ENCODE results near the gene ASB1. TPM values are rescaled to one million over a fixed set of nuclear protein-coding genes. Genes with fewer than 3 reads are reported as not detected.
"Not testable (repeated sequence)": the region's sequence is repeated elsewhere in the genome, so short reads cannot be mapped to it uniquely, and the experiment has no call there.

ASB1 gene
- polyA plus RNA-seq, 4 donors, result 29.1 to 33.7 (median 30.4) TPM

- no peak for DNase-seq (ENCODE audit: low read depth in 4 of 4, low spot score in 2 of 4)
Observed at GRCh38 chr2:238403632-238404405, 22.9 kb upstream of the ASB1 start.

GRCh38 chr2:238404406-238405216 lies 22.1 kb upstream of the ASB1 start:
- no peak for DNase-seq (ENCODE audit: low read depth in 4 of 4, low spot score in 2 of 4)

GRCh38 chr2:238405217-238405555 lies 21.5 kb upstream of the ASB1 start:
- DNase-seq (ENCODE audit: low read depth in 4 of 4, low spot score in 2 of 4), result not testable (repeated sequence)

- no peak for DNase-seq (ENCODE audit: low read depth in 4 of 4, low spot score in 2 of 4)
Observed at GRCh38 chr2:238406221-238406997, 20.3 kb upstream of the ASB1 start.

- DNase-seq (ENCODE audit: low read depth in 4 of 4, low spot score in 2 of 4), result no peak
Observed at GRCh38 chr2:238406998-238407285, 19.8 kb upstream of the ASB1 start.

GRCh38 chr2:238407566-238407965 lies 19.2 kb upstream of the ASB1 start:
- no peak for DNase-seq (ENCODE audit: low read depth in 4 of 4, low spot score in 2 of 4)

GRCh38 chr2:238408615-238409340 lies 17.9 kb upstream of the ASB1 start:
- no peak for DNase-seq (ENCODE audit: low read depth in 4 of 4, low spot score in 2 of 4)

GRCh38 chr2:238409341-238410199 lies 17.2 kb upstream of the ASB1 start:
- no peak for DNase-seq (ENCODE audit: low read depth in 4 of 4, low spot score in 2 of 4)

GRCh38 chr2:238412067-238412767 lies 14.5 kb upstream of the ASB1 start:
- no peak for DNase-seq (ENCODE audit: low read depth in 4 of 4, low spot score in 2 of 4)

GRCh38 chr2:238413368-238413767 lies 13.4 kb upstream of the ASB1 start:
- no peak for DNase-seq (ENCODE audit: low read depth in 4 of 4, low spot score in 2 of 4)

- no peak for DNase-seq (ENCODE audit: low read depth in 4 of 4, low spot score in 2 of 4)
Observed at GRCh38 chr2:238415036-238415764, 11.5 kb upstream of the ASB1 start.

GRCh38 chr2:238415893-238416292 lies 10.8 kb upstream of the ASB1 start:
- no peak for DNase-seq (ENCODE audit: low read depth in 4 of 4, low spot score in 2 of 4)

- DNase-seq (ENCODE audit: low read depth in 4 of 4, low spot score in 2 of 4), result no peak
Observed at GRCh38 chr2:238418196-238418998, 8.3 kb upstream of the ASB1 start.

GRCh38 chr2:238418999-238419546 lies 7.7 kb upstream of the ASB1 start:
- DNase-seq (ENCODE audit: low read depth in 4 of 4, low spot score in 2 of 4), result no peak

GRCh38 chr2:238420442-238420841 lies 6.3 kb upstream of the ASB1 start:
- no peak for DNase-seq (ENCODE audit: low read depth in 4 of 4, low spot score in 2 of 4)

GRCh38 chr2:238420878-238421694 lies 5.6 kb upstream of the ASB1 start:
- DNase-seq (ENCODE audit: low read depth in 4 of 4, low spot score in 2 of 4), result no peak

- DNase-seq (ENCODE audit: low read depth in 4 of 4, low spot score in 2 of 4), result no peak
Observed at GRCh38 chr2:238421695-238422035, 5.1 kb upstream of the ASB1 start.

All from left renal cortex interstitium (tissue), 4 donors.